GF-D8 (cell line): ENCODE results near the gene PHF19.

Experiments
- DNase-seq: peaks from one replicate; lab custom pipeline; 2025; lab: John Stamatoyannopoulos, UW

PHF19 gene

GRCh38 chr9:120876842-120877240 lies at the start of gene PHF19:
Gene PHF19 (minus strand): TSS chr9:120877188. CDS start chr9:120874741, 2,447 bp downstream.
- DNase-seq, result no peak

GRCh38 chr9:120926397-120926928 lies 49.5 kb upstream of the PHF19 start, which contains the start of gene TRAF1:
Gene TRAF1 (minus strand): TSS chr9:120926796. CDS start chr9:120926075, 721 bp downstream.
- DNase-seq, result peak; percentile 80

- no peak for DNase-seq
Observed at GRCh38 chr9:120925535-120926396, 48.8 kb upstream of the PHF19 start.

GRCh38 chr9:120924698-120925534 lies 47.9 kb upstream of the PHF19 start:
- no peak for DNase-seq

GRCh38 chr9:120923620-120924328 lies 46.8 kb upstream of the PHF19 start:
- DNase-seq, result no peak

GRCh38 chr9:120922404-120923195 lies 45.6 kb upstream of the PHF19 start:
- DNase-seq, result no peak

GRCh38 chr9:120921661-120922181 lies 44.7 kb upstream of the PHF19 start:
- no peak for DNase-seq

GRCh38 chr9:120920806-120921178 lies 43.8 kb upstream of the PHF19 start:
- DNase-seq, result no peak

- DNase-seq, result no peak
Observed at GRCh38 chr9:120919843-120920805, 43.1 kb upstream of the PHF19 start.

- DNase-seq, result no peak
Observed at GRCh38 chr9:120918931-120919842, 42.2 kb upstream of the PHF19 start.

- DNase-seq, result no peak
Observed at GRCh38 chr9:120917929-120918762, 41.2 kb upstream of the PHF19 start.

GRCh38 chr9:120916991-120917880 lies 40.2 kb upstream of the PHF19 start:
- no peak for DNase-seq

- DNase-seq, result no peak
Observed at GRCh38 chr9:120916588-120916987, 39.6 kb upstream of the PHF19 start.

- DNase-seq, result no peak
Observed at GRCh38 chr9:120915854-120916470, 39.0 kb upstream of the PHF19 start.

- DNase-seq, result no peak
Observed at GRCh38 chr9:120914953-120915352, 38.0 kb upstream of the PHF19 start.

- no peak for DNase-seq
Observed at GRCh38 chr9:120914396-120914795, 37.4 kb upstream of the PHF19 start.
